Measurements from ENCODE around the gene MRPL53.
"Not testable (repeated sequence)": the region's sequence is repeated elsewhere in the genome, so short reads cannot be mapped to it uniquely, and the experiment has no call there.

The MRPL53 gene

DNA sequence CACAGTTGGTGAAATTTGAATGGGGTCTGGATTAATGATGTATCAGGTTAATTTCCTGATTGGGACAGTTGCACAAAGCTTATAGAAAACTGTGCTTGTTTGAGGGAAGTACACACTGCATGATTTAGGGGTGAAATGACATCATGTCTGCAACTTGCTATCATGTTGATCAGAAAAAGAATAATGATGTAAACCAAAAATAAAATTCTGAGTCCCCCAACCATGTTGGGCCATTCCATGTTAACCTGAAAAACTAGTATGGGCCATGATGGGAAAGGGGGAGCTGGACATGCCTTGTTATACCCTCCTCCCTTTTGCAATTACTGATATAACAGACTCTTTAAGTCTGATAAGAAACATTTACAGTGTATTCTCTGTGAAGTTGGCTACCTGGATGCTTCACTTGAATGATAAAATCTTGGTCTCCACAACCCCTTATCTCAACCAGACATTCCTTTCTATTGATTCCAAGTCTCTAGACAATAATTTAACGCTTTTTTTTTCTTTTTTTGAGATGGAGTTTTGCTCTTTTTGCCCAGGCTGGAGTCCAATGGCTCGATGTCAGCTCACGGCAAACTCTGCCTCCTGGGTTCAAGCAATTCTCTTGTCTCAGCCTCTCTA, 21.8 kb downstream of the MRPL53 start:
- no peak for DNase-seq (ENCODE audit: low spot score)

DNA sequence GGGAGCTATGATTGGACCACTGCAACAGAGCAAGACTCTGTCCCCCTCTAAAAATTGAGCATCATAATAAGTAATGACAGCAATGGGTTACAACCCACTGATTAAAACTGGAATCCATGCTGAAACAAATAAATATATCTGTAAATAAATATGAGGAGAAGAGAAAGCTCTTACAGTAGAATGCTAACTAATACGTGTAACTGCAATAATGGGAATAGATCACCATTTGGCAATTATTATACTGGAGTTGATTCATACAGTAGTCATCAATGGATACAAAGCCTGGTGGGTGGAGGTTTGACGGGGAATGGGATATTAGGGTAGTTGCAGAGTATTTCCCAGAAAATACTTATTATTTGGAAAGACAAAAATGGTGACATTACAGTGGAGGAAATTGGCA, 23.7 kb downstream of the MRPL53 start:
- DNase-seq (ENCODE audit: low spot score) = no peak

GRCh38 chr2:74447230-74447999, 25.1 kb downstream of the MRPL53 start:
- DNase-seq (ENCODE audit: low spot score) = no peak

DNA sequence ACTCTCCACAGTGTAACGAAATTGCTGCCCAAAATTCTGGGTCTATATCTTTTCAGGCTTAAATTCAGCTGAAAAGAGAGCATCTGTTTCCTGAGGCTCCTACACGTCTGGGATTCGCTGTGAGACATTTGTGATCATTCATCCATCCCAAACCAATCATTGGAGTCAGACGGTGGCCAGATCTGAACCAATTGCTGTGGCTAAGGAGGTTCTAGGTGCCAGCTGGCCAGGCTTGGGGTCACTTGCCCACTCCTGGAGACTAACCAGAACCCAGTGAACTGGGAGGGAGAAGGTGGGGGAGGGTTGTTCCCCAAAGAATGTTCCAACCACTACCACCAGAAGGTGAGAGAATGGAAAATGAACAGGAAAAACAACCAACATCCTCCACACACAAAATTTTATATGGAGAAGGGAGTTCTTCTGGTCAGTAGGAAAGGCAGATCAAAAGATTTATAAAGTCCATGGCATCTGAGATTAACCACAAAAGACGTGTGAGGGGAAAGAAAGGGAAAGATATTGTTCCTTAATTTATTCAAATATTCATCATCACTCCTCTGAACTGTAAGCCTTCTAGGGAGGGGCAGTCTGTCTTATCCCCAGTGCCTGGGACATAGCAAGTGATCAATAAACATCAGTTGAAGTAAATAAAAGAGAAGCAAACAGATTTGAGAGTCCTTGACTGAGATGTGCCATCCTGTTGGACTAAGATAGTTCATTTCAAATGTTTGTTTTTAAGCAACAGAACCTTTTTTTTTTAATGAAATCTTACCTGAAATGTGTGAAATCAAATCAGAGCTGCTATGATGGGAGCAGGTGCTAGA, 27.8 kb downstream of the MRPL53 start:
- no peak for DNase-seq (ENCODE audit: low spot score)

- DNase-seq (ENCODE audit: low spot score) = not testable (repeated sequence)
These were observed 29.8 kb downstream of the MRPL53 start for GRCh38 chr2:74442483-74443297.

GRCh38 chr2:74441690-74442482, 30.6 kb downstream of the MRPL53 start, which contains the start of gene RTKN:
RTKN (minus strand) TSS chr2:74441937; CDS start chr2:74441816, 121 bp downstream.
- DNase-seq (ENCODE audit: low spot score) = no peak

DNA sequence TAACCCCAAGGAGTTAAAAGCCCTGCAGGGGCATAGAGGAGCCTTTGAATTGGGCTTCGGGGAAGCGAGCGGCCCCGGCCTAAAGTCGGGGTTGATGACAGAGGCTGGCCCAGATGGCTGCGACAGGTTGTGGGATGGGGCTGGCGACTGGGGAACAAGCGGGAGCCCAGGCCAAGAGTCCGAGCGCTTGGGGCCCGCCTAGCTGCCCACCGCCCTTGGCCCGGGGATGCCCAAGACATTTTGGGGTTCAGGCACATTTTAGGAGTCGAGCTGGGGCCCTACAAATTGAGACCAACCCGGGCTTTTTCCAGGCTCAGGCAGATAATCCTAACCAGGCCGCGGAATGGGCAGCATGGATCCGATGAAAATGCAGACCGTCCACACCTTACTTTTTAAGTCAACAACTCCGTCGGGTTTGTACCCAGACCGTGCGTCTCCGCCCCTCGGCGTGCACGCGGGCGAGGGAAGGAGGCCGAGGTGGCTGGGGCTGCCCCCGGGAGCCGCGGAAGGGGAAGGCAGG, 31.2 kb downstream of the MRPL53 start:
- DNase-seq (ENCODE audit: low spot score) = no peak

- peak; percentile 94 for DNase-seq (ENCODE audit: low spot score)
These were observed 31.9 kb downstream of the MRPL53 start for GRCh38 chr2:74440378-74441169.

GRCh38 chr2:74439803-74440377, 32.6 kb downstream of the MRPL53 start:
- DNase-seq (ENCODE audit: low spot score) = no peak

DNA sequence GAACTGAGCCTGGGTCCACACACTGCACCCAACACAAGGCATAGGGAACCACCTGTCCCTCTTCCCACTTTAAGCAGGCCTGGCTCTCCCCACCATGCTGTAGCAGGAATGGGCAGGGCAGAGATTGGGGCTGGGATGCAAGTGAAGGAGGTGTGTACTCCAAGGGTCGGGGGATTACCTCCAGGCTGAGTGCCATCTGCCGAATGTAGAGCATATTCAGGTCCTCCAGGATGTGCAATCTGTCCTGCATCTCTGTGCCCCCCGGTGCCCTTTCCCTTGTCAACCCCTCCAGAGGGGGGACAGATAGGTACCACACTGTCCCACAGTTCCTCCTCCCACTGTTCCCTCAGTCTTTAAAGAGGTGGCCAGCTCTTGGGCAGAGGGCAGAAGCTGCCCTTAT, 33.1 kb downstream of the MRPL53 start:
- DNase-seq (ENCODE audit: low spot score) = no peak

DNA sequence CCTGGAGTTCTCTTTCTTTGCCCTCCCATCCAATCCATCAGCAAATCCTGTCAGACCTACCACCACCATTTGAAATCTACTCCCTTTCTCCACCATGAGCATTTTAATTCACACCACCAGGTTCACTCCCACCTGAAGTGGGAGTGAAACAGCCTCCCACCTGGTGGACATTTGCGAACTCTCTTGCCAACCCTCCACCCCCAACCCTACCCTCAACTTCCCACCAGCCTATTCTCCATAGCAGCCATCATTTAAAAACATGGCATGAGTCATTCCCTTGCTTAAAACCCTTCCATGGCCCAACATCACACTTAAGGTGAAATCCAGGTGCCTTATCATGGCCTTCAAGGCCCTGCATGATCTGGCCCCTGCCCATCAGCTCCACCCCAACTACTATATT, 34.2 kb downstream of the MRPL53 start:
- no peak for DNase-seq (ENCODE audit: low spot score)

DNA sequence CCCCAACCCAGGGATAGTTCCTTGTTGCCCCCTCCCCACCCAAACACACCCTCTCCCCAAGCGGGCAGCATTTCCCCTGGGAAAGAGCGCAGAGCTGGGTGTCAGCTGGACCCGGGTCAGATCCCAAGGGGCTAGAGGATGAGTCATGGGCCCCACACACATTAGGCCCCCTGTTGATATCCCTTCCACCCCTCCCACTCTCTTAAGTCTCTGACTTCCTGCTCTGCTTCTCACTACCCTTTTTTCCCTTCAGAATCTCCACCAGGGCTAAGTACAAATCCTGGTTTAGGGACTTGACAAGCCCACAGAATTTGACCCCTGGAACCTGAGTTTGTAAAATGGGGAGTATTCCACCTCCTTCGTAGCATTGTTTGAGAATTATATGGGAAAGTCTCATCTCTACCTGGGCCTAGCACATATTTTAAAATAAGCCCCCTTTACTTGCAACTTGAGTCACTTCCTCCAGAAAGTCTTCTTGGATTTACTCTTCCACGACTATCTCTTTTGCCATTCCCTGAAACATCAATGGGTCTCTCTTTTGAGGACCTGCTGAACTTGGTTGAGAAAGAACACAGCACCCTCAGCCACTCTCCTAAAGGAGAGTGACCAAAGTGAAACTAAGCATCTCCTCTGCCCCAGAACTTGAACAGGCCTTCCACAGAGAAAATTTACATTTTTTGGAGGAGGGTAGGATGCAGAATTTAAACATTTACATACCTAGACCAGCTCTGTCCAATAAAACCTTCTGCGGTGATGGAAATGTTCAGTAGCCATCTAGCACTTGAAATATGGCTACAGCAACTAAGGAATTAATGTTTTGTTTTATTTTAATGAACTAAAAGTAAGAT, 35.4 kb downstream of the MRPL53 start:
- DNase-seq (ENCODE audit: low spot score) = no peak

DNA sequence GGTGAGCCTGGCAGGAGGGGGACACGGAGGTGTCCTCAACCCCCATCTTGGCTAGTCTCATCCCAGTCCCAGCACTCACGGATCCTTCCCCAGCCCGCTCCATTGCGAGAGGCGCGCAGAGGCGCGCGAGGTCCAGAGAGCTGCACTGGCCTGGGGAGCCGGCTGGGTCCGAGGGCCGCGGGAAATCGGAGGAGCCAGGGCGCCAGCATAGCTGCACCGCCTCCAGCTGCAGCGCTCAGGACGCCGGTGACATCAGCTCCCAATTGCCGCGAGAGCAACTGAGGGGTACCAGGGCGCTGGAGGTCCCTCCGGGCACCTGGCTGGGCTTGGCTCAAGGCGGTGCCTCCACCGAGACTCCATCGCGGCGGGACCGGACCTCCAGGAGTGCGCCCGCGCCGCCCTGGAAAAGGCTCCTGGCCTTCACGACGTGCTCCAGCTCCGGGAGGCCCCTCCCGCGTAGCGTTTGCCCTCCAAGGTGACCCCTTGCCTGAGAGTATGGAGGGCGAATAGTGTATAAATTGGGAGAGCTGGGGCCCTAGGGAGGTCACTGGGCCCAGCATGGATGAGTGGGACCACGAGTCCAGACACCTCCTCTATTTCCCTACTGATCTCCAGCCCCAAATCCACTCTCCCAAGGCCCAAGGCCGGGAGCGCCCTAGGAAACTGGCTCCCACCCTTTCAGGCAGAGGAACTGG, 36.2 kb downstream of the MRPL53 start:
- no peak for DNase-seq (ENCODE audit: low spot score)

DNA sequence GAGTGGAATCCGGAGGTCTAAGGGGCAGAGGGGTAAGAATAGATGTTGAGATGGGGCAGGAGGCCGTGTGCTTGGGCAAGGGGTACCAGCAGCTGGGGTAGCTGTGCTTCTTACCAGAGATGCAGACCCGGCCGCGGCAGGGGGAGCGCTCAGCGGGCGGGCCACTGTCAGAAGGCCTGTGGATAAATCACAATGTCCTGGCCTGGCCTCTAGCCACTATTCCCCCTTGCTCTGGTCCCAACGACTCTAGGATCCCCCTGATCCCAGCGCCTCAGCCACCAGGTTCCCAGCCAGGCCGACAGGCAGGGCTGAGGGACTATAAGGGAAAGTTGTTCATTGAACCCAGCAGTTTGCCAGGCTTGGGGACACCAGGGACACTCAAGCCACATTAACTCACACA, 42.0 kb downstream of the MRPL53 start:
- DNase-seq (ENCODE audit: low spot score) = no peak

DNA sequence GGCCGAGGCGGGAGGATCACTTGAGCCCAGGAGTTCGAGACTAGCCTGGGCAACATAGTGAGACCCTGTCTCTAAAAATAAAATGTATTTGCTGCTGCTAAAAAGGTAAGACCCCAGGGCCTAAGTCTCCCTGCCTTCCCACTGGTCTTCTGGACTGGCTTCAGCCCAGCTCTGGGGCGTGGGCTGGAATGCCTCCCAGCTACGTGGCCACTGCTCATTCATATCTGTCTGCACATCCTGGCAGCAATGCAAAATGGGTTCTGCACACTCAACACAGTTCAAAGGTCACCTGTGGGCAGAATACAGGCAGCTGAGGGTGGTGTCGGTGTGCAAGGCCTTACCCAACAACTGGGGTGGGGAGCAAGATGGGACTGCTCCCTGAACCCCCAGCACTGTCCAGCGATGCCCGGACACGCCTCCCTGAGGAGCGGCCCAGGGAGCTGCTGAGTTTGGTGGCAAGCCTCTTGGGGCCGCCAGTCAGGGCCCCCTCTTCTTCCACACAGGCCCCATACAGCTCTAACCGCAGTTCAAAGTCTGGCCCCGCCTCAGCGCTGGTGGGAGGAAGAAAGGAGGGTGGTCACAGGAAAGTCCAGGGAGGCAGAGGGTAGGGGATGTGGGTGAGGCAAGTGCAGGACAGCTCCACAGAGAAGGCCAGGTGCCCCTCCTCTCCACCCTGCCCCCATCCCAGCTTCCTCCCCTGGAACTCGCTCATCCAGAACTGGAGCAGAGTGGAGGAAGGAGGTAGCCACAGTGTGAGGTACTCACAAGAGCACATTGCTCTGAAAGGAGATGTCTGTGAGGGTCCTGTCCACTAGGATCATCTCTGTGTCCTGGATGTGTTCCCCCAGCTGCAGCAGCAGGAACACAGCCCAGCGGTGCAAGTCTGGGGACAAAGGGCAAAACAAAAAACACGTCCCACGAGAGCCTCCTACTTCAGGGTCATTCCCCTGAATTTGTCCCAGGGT, 42.7 kb downstream of the MRPL53 start:
- DNase-seq (ENCODE audit: low spot score) = no peak

DNA sequence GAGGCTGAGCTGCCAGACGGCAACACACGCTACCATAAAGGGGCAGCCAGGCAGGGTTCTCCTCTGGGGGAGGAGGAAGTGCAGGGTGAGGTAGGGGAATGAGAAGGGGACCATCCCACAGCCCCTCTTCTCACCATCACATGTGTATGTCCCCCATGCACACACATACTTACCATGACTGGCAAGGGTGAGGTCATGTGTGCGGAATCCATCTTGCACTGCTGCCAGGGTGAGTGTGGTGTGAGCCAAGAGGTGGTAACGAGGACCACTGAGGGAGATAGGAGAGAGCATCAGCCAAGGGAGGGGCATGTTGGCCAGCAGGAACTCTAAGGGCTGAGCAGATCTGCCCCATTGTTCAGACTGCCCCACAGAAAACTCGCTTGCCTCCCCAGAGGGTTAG, 43.8 kb downstream of the MRPL53 start:
- DNase-seq (ENCODE audit: low spot score) = no peak

- DNase-seq (ENCODE audit: low spot score) = no peak
These were observed 44.9 kb downstream of the MRPL53 start for GRCh38 chr2:74427551-74427950.

Data from germinal center (tissue), 1 donor.